A549 (cell line): ENCODE results near the gene OSBPL3. TPM values are rescaled to one million over a fixed set of nuclear protein-coding genes. Genes with fewer than 3 reads are reported as not detected.

ENCODE experiments used
- ATAC-seq, 2 experiments: fragments of 200-7000 bp in 1 of 2; fragments of >200 bp in 1 of 2; cut with Nextera tagmentation in 1 of 2; cut with Tn5 transposase in 1 of 2; 3 replicates each; pipeline versions ENCODE4 v1.8.0 to v1.9.1; 2018 to 2020; ENCODE audit warnings: mild to moderate bottlenecking in 1 of 2, moderate library complexity in 1 of 2
- CTCF ChIA-PET: fragments of 300-600 bp; sonication (Branson Sonifier 250); formaldehyde crosslinking; extraction: SDS; loops from one replicate; lab custom pipeline; 2021; ENCODE audit warnings: antibody characterized with exemption, inconsistent platforms; lab: Yijun Ruan, JAX
- POLR2A ChIA-PET: fragments of 350-600 bp; formaldehyde crosslinking; extraction: SDS; loops from one replicate; lab custom pipeline; 2021; ENCODE audit warnings: antibody characterized with exemption, inconsistent platforms; lab: Yijun Ruan, JAX
- DNase-seq, 2 experiments: peaks; one replicate each; pipeline versions ENCODE4 v3.0.0 to v3.0.0-alpha.2; 2011 to 2016; ENCODE audit warnings: low read depth in 1 of 2, low spot score in 1 of 2
- FAIRE-seq: peaks from 2 replicates; lab custom pipeline; 2011; peaks lifted over from hg19 to GRCh38; lab: Jason Lieb, UNC
- H3K27ac ChIP-seq, 2 experiments: fragments of >200 bp; sonication (Bioruptor Twin); formaldehyde crosslinking; 3 replicates each; pipeline ENCODE4 v1.5.1; 2016 to 2017
- H3K4me1 ChIP-seq: fragments of >200 bp; sonication (Bioruptor Twin); formaldehyde crosslinking; 3 replicates; pipeline ENCODE4 v1.6.1; 2016
- H3K4me2 ChIP-seq: fragments of >200 bp; sonication (Bioruptor Twin); formaldehyde crosslinking; 3 replicates; pipeline ENCODE4 v1.6.1; 2016
- H3K4me3 ChIP-seq: fragments of >200 bp; sonication (Bioruptor Twin); formaldehyde crosslinking; 3 replicates; pipeline ENCODE4 v1.5.1; 2016
- H3K9me3 ChIP-seq: fragments of >200 bp; sonication (Bioruptor Twin); formaldehyde crosslinking; 3 replicates; pipeline ENCODE4 v1.6.1; 2016
- ATOH8 ChIP-seq: fragments of 250-450 bp; sonication (Bioruptor Pico); IDR thresholded peaks from 2 replicates; pipeline ENCODE4 v1.5.0; 2020; ENCODE audit warnings: low read depth, mild to moderate bottlenecking, moderate library complexity
- BCL3 ChIP-seq: fragments of >200 bp; sonication (Bioruptor Twin); formaldehyde crosslinking; IDR thresholded peaks from 3 replicates; pipeline ENCODE4 v1.6.1; 2016
- BHLHE40 ChIP-seq: IDR thresholded peaks from 2 replicates; pipeline ENCODE4 v1.6.1; 2012; ENCODE audit warnings: low read depth, low read length, inconsistent platforms
- CBX2 ChIP-seq: fragments of 200-600 bp; sonication (generic); IDR thresholded peaks from 2 replicates; pipeline ENCODE4 v1.6.1; 2016; ENCODE audit warnings: low read depth, mild to moderate bottlenecking, borderline replicate concordance
- CTCF ChIP-seq: fragments of >200 bp; sonication (Bioruptor Twin); formaldehyde crosslinking; IDR thresholded peaks from 3 replicates; pipeline ENCODE4 v1.5.1; 2016
- FOSB ChIP-seq: fragments of 250-450 bp; sonication (Bioruptor Pico); IDR thresholded peaks from 2 replicates; pipeline ENCODE4 v1.5.0; 2020; ENCODE audit warnings: mild to moderate bottlenecking, moderate library complexity
- HEYL ChIP-seq: fragments of 250-450 bp; sonication (Bioruptor Pico); IDR thresholded peaks from 2 replicates; pipeline ENCODE4 v1.8.0; 2021; ENCODE audit warnings: mild to moderate bottlenecking, moderate library complexity
- MAFK ChIP-seq: fragments of 450-650 bp; IDR thresholded peaks from 2 replicates; pipeline ENCODE4 v1.6.1; 2014; ENCODE audit not compliant: partially characterized antibody
- MAZ ChIP-seq: fragments of 150-350 bp; IDR thresholded peaks from 2 replicates; pipeline ENCODE4 v1.6.1; 2014; ENCODE audit warnings: antibody characterized with exemption, low read depth, low read length, borderline replicate concordance
- MYC ChIP-seq: IDR thresholded peaks from 2 replicates; pipeline ENCODE4 v1.6.1; 2012; ENCODE audit warnings: mild to moderate bottlenecking, inconsistent platforms, low read length, improper control_type of control experiment, borderline replicate concordance
- NPAS2 ChIP-seq: fragments of 250-450 bp; sonication (Bioruptor Pico); IDR thresholded peaks from 2 replicates; pipeline ENCODE4 v1.8.0; 2022; ENCODE audit warnings: mild to moderate bottlenecking, moderate library complexity, borderline replicate concordance
- RAD21 ChIP-seq, 2 experiments: fragments of >200 bp in 1 of 2; sonication (Bioruptor Twin) in 1 of 2; formaldehyde crosslinking in 1 of 2; IDR thresholded peaks in 1 of 2; conservative IDR thresholded peaks in 1 of 2; 2 replicates in 1 of 2; 3 replicates in 1 of 2; pipeline ENCODE4 v1.6.1; 2012 to 2018; ENCODE audit warnings: inconsistent platforms in 1 of 2
- SMC3 ChIP-seq: fragments of >200 bp; sonication (Bioruptor Twin); formaldehyde crosslinking; IDR thresholded peaks from 3 replicates; pipeline ENCODE4 v1.6.1; 2018; ENCODE audit warnings: inconsistent platforms
- SREBF2 ChIP-seq: fragments of 450-650 bp; IDR thresholded peaks from 2 replicates; pipeline ENCODE4 v1.6.1; 2014; ENCODE audit warnings: mild to moderate bottlenecking, moderate library complexity
- TP53 ChIP-seq: fragments of 250-450 bp; sonication (Bioruptor Pico); IDR thresholded peaks from 2 replicates; pipeline ENCODE4 v1.5.0; 2021; ENCODE audit warnings: mild to moderate bottlenecking, moderate library complexity
- ZC3H11A ChIP-seq: fragments of 450-650 bp; IDR thresholded peaks from 2 replicates; pipeline ENCODE4 v1.6.1; 2014; ENCODE audit warnings: antibody characterized with exemption, mild to moderate bottlenecking
- WGBS: methylation state at CpG from one replicate; pipeline ENCODE4 v1.1.6; 2017; ENCODE audit errors: missing lambda C conversion rate; 5-methylcytosine and 5-hydroxymethylcytosine counted together
- polyA plus RNA-seq, 4 experiments: library from polyadenylated mRNA; depleted of rRNA in 3 of 4; stranded (reverse); fragments of >200 nt; fragmentation: RNase III in 1 of 4; extraction: RNeasy Plus Mini Kit Qiagen cat#74134 plus additional on column Dnase treatment in 1 of 4; gene quantifications; 2 replicates in 3 of 4; 3 replicates in 1 of 4; pipeline ENCODE4 v1.2.3, GENCODE V29; 2011 to 2017

OSBPL3 gene
- polyA plus RNA-seq, 2 of the 4 experiments (the other 2 are of a cell fraction) = 10.9 to 17.4 TPM

GRCh38 chr7:24896031-24896501, 83.9 kb downstream of the OSBPL3 start:
- FAIRE-seq (no peak), ATAC-seq (no peak), DNase-seq (no peak)
- ChIA-PET CTCF (interaction anchor here (0.9 to 3.9 kb wide), 9 partner anchors 10 to 202 kb away, joined by 3 to 18 read pairs (median 4); partner anchors contain the start of gene OSBPL3), POLR2A (no interaction called here)
- H3K27ac ChIP-seq = no peak overlapping the region
- no peaks in the 10 kb centered on the region for H3K4me1 ChIP-seq
- no peaks in the 10 kb centered on the region for H3K9me3 ChIP-seq
- H3K4me2 ChIP-seq = no peak overlapping the region
- 64% methylated on average over 4 of the region's 4 CpGs for WGBS
- H3K4me3 ChIP-seq = no peak overlapping the region
- TF ChIP-seq CBX2 (no peak), HEYL (CRISPR knock-in tag) (no peak), MYC (no peak), SREBF2 (no peak), NPAS2 (no peak), BHLHE40 (no peak), ZC3H11A (no peak), SMC3 (no peak), TP53 (CRISPR knock-in tag) (no peak), BCL3 (no peak), MAFK (no peak)

- POLR2A ChIA-PET = no interaction called here
- WGBS = 74% methylated on average over 7 of the region's 7 CpGs
These were observed 85.4 kb downstream of the OSBPL3 start for GRCh38 chr7:24894429-24895221.

More at GRCh38 chr7:24894429-24895221, 85.4 kb downstream of the OSBPL3 start:
- Histone ChIP-seq H3K9me3 (no peaks in the 10 kb centered on the region), H3K4me2 (no peak overlapping the region), H3K4me1 (no peaks in the 10 kb centered on the region), H3K4me3 (no peak overlapping the region), H3K27ac (no peak overlapping the region)
- CTCF ChIA-PET = interaction anchor here (0.8 to 3.9 kb wide), 8 partner anchors 9 to 175 kb away, joined by 3 to 18 read pairs (median 4); partner anchors contain the start of gene OSBPL3
- DNase-seq (no peak), ATAC-seq (peak; percentile 72 to 75; a peak in 4 of 6 replicates), FAIRE-seq (no peak)
- TF ChIP-seq ATOH8 = no peak
- 0 out of 3 replicates have a peak, but pooled peaks have one; percentile 28 for TF ChIP-seq SMC3
- no peak for TF ChIP-seq FOSB (CRISPR knock-in tag)
- peak in 1 of 2 experiments; percentile 31; a peak in 3 of 5 replicates for TF ChIP-seq RAD21 (conservative IDR thresholded peaks at IDR 0.05 in 1 of 2, IDR thresholded peaks at IDR 0.05 in 1 of 2)
- TF ChIP-seq MAZ = no peak
- peak; percentile 23; the same call in 2 of the 3 replicates for TF ChIP-seq CTCF
